HG03280 (cell line): ENCODE data around the gene ACOT9.
A peak's percentile ranks its signal among the peaks of the same experiment; 100 is the strongest.
"Not testable (repeated sequence)": the region's sequence is repeated elsewhere in the genome, so short reads cannot be mapped to it uniquely, and the experiment has no call there.

Experiments used
- ATAC-seq: cut with Tn5 transposase; IDR thresholded peaks from one replicate; pipeline ENCODE4 v1.9.1; 2021; ENCODE audit warnings: mild to moderate bottlenecking, moderate library complexity; ENCODE audit not compliant: unreplicated experiment

The ACOT9 gene, protein sequence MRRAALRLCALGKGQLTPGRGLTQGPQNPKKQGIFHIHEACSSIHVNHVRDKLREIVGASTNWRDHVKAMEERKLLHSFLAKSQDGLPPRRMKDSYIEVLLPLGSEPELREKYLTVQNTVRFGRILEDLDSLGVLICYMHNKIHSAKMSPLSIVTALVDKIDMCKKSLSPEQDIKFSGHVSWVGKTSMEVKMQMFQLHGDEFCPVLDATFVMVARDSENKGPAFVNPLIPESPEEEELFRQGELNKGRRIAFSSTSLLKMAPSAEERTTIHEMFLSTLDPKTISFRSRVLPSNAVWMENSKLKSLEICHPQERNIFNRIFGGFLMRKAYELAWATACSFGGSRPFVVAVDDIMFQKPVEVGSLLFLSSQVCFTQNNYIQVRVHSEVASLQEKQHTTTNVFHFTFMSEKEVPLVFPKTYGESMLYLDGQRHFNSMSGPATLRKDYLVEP

GRCh38 chrX:23742697-23743622 is at the start of gene ACOT9:
Gene ACOT9, minus strand, starts transcription at chrX:23743276. Its CDS starts 132 bp downstream, at chrX:23743144.
- ATAC-seq: peak; percentile 94

DNA sequence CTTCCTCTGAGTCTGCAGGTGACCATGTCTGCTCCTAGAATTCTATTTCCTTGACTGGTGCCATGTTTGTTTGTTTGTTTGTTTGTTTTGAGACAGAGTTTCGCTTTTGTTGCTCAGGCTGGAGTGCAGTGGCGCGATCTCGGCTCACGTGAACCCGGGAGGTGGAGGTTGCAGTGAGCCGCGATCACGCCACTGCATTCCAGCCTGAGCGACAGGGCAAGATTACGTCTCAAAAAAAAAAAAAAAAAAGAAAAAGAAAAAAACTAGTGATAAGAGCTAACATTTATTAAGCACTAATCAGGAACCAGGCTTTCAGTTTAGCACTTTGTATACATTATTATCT is 47.0 kb upstream of the ACOT9 start:
- ATAC-seq: no peak

- ATAC-seq: no peak
Observed at GRCh38 chrX:23789386-23790154, 46.5 kb upstream of the ACOT9 start.

DNA sequence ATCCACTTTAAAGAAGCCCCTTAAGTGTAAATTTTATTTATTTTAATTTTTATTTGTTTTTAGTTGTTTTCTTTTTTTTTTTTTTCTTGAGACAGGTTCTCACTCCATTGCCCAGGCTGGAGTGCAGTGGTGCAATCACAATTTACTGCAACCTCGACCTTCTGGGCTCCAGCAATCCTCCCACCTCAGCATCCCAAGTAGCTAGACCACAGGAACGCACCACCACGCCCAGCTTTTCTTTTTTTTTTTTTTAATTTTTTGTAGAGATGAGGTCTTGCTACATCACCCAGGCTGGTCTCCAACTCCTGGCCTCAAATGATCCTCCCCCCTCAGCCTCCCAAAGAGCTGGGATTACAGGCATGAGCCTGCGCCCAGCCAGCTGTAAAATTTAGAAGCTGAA is 45.9 kb upstream of the ACOT9 start:
- no peak for ATAC-seq

GRCh38 chrX:23788521-23788920 is 45.4 kb upstream of the ACOT9 start:
- ATAC-seq: no peak

GRCh38 chrX:23787745-23788118 is 44.7 kb upstream of the ACOT9 start:
- ATAC-seq: no peak

- no peak for ATAC-seq
Observed at GRCh38 chrX:23786268-23786815, 43.3 kb upstream of the ACOT9 start.

GRCh38 chrX:23785580-23785979 is 42.5 kb upstream of the ACOT9 start:
- ATAC-seq: no peak

GRCh38 chrX:23784470-23785331 is 41.6 kb upstream of the ACOT9 start:
- no peak for ATAC-seq

DNA sequence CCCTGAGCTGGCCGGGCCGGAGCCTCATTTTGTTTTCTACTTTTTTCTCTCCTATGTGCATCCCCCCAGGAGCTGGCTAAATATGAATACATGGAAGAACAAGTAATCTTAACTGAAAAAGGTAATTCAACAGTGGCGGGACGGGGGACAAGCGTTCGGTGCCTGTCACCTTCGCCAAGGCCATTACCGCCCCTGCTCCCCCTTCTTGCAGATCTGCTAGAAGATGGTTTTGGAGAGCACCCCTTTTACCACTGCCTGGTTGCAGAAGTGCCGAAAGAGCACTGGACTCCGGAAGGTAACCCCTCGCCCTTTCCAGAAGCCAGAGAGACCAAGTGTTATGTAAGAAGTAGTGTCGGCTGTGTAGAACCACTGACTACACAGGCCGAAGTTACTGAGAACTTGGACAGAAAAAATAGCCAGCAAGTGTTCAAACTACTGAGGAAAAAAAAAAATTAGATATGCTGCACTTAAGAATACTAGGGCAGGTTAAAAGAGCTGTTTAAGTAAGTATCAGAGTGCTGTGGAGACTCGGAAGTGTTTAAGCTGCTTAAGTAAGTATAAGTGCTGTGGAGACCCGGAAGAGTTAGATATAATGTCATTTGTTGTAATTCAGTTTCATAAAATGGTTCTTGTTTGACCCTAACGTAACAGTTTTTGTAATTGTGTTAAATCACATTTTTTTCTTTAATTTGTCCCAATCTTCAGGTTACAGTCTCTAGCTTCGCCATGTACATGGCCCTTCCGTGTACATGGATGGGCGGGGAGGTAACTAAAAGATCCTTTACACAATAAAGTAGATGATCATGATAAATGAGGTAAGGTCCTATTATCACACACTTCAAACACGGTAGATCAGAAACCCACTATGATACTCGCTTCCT is 40.8 kb upstream of the ACOT9 start:
- no peak for ATAC-seq

GRCh38 chrX:23782863-23783588 is 40.0 kb upstream of the ACOT9 start, which contains the start of gene SAT1:
Gene SAT1, plus strand, starts transcription at chrX:23783173. Its CDS starts 179 bp downstream, at chrX:23783352.
- ATAC-seq: peak; percentile 92

- ATAC-seq: no peak
Observed at GRCh38 chrX:23782455-23782854, 39.4 kb upstream of the ACOT9 start.

DNA sequence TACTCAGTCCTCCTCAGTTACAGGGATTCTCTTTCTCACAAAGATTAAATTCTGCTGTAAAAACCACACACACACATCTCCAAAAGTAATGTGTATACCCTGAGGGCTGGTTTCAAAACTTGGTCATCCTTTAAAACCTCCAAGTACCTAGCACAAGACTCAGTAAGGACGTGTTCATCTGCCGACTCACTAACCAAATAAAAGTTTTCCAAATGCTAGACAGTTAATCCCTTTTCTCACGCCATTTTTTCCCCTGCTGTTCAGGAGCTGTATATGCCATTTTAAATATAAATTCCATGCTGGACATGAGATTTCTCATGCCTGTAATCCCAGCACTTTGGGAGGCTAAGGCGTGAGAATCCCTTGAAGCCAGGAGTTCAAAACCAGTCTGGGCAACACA is 35.9 kb upstream of the ACOT9 start:
- ATAC-seq: no peak

GRCh38 chrX:23776363-23776762 is 33.3 kb upstream of the ACOT9 start:
- no peak for ATAC-seq

- ATAC-seq: peak; percentile 87
Observed at GRCh38 chrX:23773601-23774175, 30.6 kb upstream of the ACOT9 start.

- not testable (repeated sequence) for ATAC-seq
Observed at GRCh38 chrX:23771086-23771485, 28.0 kb upstream of the ACOT9 start.

DNA sequence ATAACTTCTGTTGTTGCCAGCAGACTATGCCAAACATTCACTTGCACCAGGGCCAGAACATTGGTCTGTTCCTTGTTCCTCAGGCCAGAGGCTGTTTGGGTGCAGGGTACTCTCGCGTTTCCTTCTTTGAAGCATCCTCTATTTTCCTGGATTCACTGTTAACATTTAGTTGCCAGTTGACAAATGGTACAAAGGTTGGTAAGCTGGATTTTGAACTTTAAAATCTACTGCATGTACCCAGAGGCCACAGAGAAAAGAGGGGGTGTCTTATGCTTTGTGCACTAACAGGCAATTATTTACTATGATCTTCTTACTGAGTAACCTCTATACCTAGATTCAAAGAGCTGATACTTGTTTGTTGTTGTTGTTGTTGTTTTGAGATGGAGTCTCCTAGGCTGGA is 27.1 kb upstream of the ACOT9 start:
- no peak for ATAC-seq
